A673 (cell line): Measurements from ENCODE around the gene TJP1.

ENCODE experiments used
- EZH2 ChIP-seq: fragments of 200-600 bp; sonication (generic); IDR thresholded peaks from 2 replicates; pipeline ENCODE4 v1.6.1; 2017; ENCODE audit warnings: borderline replicate concordance, low read depth, mild to moderate bottlenecking, mixed read lengths, antibody characterized with exemption, low read length; ENCODE audit not compliant: poor library complexity, severe bottlenecking
- TF ChIP-seq, protein P1 (sequence below): fragments of 300-800, 200-600 bp; sonication (generic); conservative IDR thresholded peaks from 2 replicates; pipeline ENCODE4 v1.5.1; 2017; ENCODE audit warnings: low read depth, mild to moderate bottlenecking, antibody characterized with exemption, low read length, moderate library complexity, mixed read lengths

DNA sequence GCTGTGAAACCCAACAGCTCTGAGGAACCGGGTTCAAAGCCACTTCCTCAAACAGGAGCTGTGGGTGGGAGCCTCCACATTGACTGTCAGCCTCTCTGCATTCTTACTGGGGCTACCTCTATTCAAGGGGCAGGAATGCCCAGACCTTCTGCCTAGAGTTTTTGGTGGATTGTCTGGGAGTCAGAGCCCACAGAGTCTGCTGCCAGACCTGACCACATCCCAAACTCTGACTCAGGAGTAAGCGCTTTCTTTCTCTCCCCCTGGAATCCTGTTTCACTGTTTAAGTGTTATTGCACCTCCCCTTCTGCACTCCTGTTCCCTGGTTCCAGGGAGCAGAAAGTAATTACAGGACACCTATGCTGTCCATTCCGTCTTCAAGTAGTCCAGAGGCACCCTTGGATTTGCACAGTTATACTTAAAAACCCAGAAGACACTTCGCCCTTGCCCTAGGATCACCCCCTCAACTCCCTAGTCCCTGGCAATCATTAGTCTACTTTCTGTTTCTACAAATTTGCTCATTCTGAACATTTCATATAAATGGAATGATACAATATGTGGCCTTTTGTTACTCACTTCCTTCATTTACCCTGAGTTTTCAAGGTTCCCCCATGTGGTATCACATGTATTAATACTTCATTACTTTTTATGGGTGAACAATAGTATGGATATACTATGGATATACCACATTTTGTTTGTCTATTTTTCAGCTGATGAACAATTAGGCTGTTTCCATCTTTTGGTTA lies 37.9 kb upstream of the TJP1 start:
- TF ChIP-seq, protein P1, sequence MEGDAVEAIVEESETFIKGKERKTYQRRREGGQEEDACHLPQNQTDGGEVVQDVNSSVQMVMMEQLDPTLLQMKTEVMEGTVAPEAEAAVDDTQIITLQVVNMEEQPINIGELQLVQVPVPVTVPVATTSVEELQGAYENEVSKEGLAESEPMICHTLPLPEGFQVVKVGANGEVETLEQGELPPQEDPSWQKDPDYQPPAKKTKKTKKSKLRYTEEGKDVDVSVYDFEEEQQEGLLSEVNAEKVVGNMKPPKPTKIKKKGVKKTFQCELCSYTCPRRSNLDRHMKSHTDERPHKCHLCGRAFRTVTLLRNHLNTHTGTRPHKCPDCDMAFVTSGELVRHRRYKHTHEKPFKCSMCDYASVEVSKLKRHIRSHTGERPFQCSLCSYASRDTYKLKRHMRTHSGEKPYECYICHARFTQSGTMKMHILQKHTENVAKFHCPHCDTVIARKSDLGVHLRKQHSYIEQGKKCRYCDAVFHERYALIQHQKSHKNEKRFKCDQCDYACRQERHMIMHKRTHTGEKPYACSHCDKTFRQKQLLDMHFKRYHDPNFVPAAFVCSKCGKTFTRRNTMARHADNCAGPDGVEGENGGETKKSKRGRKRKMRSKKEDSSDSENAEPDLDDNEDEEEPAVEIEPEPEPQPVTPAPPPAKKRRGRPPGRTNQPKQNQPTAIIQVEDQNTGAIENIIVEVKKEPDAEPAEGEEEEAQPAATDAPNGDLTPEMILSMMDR = no peak
- no peak for TF ChIP-seq EZH2
